GM19025 (cell line): ENCODE results near the gene HSFX1.
A peak's percentile ranks its signal among the peaks of the same experiment; 100 is the strongest.
"Not testable (repeated sequence)": the region's sequence is repeated elsewhere in the genome, so short reads cannot be mapped to it uniquely, and the experiment has no call there.

ENCODE experiments used
- ATAC-seq: cut with Tn5 transposase; IDR thresholded peaks from one replicate; pipeline ENCODE4 v1.9.1; 2021; ENCODE audit warnings: mild to moderate bottlenecking, low read depth, moderate library complexity; ENCODE audit not compliant: unreplicated experiment

HSFX1 gene, protein sequence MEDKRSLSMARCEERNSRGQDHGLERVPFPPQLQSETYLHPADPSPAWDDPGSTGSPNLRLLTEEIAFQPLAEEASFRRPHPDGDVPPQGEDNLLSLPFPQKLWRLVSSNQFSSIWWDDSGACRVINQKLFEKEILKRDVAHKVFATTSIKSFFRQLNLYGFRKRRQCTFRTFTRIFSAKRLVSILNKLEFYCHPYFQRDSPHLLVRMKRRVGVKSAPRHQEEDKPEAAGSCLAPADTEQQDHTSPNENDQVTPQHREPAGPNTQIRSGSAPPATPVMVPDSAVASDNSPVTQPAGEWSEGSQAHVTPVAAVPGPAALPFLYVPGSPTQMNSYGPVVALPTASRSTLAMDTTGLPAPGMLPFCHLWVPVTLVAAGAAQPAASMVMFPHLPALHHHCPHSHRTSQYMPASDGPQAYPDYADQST

DNA sequence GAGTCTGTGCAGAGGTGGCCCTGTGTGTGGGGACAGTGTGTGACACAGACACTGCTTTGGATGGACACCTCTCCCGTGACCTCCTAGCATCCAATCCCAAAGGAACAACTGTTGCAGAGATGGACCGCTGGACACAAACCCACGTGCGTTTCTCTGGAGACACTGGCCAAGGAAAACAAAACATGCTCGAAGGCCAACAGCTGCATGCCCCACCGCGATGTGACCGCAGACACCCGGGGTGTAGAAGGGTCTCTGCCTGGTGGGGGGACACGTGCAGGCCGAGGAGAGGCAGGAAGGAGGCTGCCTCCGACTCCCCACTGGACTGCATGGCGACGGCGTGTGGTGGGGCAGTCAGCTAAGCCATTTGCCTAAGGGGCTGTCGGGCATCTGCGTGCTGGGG lies at the start of gene HSFX1:
Gene HSFX1, plus strand, starts transcription at position 301 of the 400 bp plus-strand sequence. CDS start 614 bp downstream, outside the sequence.
- not testable (repeated sequence) for ATAC-seq

DNA sequence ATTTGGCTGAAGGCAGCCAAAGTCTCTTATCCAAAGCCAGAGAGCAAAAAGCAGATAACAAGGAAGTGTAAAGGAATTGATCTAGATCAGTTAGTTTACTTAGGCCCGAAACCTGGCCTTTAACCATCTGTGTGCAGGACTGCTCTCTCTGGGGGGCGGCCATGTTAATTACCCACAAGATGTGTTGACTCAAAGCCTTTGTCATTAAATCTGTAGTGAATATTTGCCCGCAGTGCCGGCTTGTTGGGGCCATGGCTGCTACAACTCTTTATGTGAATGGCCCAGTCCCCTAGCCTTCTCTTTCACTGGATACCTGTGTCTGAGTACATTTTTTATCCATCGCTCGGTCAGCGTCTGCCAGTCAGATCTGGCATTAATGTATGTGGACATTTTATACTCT lies 46.6 kb upstream of the HSFX1 start:
- ATAC-seq, result not testable (repeated sequence)

DNA sequence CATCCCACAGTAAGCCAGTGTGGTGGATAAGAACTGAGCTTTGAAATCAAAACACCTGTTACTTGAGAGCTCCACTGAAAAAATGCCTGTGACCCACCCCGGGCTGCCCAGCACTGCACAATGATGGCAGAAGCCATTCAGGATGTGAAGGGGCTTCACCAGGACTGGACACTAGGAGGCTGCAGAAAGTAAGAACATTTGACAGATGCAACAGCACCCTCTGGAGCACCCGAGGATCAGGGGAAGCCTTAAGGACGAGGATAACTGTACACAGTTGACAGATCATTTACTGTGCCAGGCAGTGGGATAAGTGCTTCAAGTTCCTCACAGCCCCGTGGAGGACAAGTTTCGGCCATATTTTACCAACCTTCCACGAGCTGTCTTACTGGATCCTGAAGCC lies 31.6 kb upstream of the HSFX1 start:
- not testable (repeated sequence) for ATAC-seq

DNA sequence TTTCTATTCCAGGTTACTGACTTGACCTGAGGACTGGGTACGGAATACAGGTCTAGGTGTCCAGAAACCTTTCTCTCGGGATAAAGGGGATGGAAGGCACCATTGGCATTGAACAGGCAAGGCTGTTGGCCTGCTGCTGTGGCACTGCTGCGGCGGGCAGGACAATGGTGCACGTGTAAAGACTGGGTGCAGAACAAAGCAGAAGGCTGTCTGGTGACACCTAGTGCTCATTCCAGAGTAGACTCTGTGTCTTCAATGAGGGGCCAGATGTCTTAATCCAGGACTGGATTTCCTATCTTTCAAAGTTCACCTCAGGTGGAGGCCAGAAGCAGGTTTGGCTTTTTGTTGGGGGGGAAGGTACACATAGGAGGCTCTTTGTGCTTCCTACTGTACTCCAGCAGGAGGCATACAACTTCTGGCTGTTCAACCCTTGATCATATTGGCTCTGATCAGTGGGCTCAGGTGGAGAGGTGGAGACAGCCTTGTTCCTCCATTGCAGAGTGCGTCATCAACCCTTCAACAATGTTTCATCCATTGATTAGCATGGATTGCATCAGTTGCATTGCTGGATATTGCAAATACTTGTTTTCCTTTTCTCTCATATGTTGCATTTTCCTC lies 27.4 kb upstream of the HSFX1 start:
- ATAC-seq, result not testable (repeated sequence)

DNA sequence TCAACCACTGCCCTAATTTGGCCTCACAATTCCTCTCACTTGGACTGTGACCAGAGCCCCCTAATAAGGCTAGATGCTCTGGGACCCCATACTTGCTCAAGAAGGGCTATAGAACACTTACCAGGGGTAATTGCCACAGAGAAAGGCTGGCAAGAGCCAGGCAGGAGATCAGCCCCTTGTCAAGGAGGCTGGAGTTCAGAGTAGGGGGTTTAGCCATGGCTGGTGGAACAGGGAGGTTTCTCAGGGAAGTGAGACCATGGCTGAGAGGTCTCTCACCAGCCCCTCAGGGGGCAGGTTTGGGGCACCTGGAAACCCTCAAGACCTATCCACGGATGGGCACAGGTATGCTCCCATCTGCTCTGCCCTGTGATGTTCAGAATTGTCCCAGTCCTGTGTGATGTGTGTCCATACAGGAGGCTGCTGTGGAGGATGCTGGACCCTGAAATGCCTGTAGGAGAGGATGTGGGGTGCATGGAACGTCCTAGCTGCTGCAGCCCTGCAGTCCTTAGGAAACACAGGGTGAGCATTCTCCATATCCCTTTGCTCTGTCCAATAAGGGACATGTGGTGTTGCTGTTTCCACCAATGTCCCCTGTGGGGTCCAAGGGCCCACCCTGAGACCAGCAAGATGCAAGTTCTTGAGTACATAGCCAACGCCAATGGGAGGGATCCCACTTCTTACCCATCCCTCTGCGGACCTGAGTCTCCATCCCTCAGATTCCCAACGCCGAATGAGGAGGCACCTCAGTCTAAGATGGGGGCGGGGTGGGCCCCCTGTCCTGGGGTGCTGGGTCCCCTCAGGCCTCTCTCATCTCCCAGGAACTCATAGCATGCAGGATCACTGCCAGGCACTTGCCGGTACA lies 16.4 kb upstream of the HSFX1 start:
- ATAC-seq, result no peak

DNA sequence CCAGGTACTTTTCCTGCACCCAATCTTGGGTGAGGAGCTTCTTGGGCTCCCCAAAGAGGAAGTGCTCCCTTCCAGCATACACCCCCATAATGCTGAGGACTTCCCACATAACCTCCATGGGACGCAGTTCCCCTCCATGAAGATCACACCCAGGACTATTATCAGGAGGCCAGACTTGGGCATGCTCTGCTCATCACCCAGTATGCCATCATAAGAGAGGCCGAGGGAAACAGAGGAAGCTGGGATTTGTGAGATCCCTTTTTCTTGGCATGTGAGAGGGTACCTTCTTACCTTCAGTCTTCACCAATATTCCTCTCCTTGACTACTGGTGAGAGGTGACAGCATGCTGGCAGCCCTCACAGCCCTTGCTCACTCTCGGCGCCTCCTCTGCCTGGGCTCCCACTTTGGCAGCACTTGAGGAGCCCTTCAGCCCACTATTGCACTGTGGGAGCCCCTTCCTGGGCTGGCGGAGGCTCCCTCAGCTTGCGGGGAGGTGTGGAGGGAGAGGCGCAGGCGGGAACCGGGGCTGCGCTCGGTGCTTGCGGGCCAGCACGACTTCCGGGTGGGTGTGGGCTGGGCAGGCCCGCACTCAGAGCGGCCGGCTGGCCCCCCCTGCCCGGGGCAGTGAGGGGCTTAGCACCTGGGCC lies 15.7 kb upstream of the HSFX1 start:
- ATAC-seq, result no peak

DNA sequence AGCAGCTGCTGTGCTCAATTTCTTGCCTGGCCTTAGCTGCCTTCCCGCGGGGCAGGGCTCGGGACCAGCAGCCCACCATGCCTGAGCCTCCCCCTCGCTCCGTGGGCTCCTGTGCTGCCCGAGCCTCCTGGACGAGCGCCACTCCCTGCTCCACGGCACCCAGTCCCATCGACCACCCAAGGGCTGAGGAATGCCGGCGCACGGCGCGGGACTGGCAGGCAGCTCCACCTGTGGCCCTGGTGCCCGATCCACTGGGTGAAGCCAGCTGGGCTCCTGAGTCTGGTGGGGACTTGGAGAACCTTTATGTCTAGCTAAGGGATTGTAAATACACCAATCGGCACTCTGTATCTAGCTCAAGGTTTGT lies 15.2 kb upstream of the HSFX1 start:
- not testable (repeated sequence) for ATAC-seq

DNA sequence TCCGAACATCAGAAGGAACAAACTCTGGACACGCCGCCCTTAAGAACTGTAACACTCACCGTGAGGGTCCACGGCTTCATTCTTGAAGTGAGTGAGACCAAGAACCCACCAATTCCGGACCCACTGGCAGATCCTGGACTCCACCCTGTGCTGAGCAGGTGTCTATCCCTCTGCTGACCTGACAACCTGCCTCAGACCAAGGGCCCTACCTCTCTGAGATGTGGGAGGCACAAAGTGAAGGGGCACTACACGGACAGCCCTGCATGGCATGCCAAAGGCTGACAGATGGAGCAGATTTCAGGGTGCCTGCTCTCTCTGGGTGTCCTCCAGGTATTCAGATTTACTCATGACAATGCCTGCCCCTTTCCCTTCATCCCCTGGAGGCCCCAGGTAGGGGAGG lies 14.0 kb upstream of the HSFX1 start:
- no peak for ATAC-seq

DNA sequence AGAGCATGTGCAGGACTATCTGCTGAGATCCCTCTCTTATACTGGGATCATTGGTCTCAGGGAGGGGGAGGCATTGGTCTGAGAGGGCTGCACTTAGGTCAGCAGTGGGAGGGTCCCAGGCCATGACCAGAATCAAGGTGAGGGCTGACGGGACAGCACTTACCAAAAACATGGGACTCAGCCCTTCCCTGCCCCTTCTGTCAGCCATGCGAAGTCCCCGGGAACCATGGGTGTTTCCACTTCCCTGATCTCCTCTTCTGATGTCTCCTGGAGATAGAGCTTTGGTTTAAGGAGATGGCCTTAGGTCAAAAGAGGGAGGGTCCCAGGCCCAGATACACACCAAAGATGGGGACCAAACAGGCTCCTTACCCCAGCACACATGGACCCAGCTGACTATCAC lies 12.9 kb upstream of the HSFX1 start:
- ATAC-seq, result no peak

DNA sequence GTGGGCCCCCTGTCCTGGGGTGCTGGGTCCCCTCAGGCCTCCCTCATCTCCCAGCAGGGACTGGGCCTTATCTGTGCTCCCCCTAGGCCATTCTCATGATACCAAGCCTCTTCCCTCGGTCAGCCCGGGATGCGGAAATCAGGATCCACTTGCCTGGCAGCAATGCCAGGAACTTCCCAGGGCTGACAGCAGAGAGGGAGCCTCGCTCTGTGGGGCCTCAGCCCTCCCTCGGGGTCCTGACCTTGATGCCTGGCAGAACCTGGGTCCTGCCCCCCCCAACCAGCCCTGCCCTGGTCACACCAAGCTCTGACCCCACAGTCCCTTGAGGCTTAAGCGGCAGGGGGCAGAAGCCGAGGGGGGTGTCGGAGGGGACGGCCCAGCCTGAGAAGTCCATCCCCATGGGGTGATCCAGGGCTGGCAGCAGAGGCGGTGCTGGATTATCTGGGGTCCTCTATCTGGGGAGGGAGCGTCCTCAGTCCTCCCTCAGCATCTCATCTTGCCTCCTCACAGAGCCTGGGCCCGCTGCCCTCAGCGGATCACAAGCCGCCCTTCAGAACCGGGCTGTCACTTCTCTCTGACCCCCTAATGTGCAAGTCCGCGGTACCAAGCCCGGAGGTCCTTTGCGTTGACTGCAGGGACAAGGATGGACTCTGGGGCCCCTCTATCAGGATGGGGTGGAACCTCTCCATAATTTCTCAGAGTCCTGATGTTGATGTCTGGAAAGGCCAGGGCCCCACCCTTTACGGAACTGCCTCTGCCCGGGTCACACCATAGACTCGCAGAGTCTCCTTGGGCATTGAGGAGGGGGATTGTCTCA lies 11.8 kb upstream of the HSFX1 start:
- not testable (repeated sequence) for ATAC-seq

DNA sequence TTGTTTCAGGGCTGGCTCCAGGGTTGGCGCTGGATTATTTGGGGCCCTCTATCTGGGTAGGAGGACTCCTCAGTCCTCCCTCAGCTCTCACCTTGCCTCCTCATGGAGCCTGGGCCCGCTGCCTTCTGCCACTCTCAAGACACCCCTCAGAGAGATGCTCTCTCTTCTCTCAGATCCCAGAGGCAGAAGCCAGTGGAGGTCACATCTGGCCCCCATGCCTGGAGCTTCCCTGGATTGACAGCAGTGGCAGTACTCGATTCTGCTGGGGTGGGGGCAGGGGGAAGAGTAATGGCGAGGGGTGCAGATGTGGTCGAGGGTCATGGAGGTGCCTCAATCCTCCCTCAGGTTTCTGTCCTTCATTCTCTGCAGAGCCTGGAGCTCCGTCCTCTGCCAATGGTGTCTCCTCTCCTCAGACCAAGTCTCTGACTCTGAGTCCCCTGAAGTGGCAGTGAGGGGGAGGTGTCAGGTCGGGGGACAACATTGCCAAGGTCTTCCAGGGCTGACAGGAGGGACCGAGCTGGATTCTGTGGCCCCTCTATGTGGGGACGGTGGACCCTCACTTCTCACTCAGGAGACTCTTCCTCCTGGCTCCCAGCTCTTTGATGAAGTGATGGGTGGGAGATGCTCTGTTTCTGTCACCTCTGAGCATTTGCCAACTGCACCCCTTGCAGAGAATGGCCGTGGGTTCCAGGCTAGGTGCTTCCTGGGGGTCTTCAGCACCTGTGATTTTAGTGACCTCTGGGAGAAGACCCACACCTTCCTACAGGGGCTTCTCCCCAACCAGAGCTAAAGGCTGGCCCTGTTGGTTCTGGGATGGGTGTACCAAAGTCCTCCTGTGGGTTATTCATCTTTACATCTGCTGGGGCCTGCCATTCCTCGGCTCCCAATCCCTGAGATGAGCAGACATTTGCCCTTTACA lies 10.9 kb upstream of the HSFX1 start:
- ATAC-seq, result no peak

DNA sequence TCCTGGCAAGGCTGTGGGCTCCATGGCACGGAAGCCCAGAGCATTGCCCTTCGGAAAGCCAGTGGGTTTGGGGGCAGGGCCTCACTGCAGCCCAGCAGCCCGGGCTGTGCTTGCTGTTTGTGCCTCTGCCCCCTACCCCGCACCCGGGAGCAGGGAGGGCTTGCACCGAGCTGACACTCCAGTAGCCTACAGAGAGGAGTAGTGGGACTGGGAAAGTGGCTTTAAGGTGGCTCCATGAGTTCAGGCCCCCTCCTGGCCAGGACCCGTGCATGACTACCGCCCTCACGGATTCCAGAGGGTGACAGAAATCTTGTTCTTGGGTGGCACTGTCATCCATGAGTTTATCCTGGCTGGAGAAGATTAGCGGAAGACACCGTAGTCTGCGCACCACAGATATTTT lies 3.5 kb upstream of the HSFX1 start:
- not testable (repeated sequence) for ATAC-seq

DNA sequence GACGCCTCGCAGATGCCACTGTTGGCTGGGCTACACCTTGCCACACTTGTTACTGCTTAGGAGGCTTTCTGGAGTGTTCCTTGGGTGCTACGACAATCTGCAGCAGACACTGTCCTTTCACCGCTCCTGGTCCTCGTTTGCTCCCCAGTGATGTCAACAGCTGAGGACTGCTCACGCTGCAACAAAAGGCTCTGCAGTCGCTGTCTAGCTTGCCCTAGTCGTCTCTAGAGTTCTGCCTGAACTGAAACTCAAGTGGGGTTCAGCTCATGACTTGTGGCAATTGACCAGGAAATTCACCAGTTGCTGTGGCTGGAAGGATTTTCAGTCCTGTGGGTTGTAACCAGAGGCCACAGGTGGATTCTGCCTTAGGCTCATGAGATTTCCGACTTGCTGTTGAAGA lies 842 bp upstream of the HSFX1 start:
- ATAC-seq, result not testable (repeated sequence)

DNA sequence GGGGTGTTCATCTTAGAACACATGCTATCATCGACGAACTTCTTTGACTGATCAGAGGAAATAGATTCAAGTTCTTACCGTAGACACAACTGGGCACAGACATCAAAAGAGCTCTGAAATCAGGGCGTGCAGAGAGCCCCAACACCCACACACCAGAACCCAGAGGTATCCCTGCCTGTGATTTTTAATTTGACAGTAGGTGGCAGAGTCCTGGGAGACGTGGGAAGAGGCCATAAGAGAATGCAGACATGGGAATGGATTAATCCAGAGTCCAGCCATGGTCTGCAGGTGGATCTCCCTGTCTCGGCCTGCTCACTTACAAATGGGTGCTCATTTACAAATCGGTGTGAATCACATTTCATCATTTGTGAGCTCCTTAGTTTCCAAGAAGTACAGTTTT lies 4.1 kb downstream of the HSFX1 start:
- ATAC-seq, result not testable (repeated sequence)

DNA sequence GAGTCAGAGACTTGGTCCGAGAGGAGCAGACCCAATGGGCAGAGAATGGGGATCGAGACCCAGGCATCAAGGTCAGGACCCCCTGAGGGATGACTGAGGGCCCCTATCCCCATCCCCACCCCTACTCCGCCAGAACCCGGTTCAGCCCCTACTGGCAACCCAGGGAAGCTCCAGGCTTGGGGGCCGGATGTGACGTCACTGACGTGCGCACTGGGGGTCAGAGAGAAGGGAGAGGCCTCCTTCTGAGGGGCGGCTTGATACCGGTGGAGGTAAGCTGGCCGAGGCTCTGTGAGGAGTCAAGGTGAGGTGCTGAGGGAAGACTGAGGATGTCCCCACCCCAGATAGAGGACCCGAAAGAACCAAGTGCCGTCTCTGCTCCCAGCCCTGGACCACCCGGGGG lies 7.9 kb downstream of the HSFX1 start, which contains the start of gene MAGEA9:
Gene MAGEA9, plus strand, starts transcription at position 204 of the 400 bp plus-strand sequence. CDS start 4,281 bp downstream, outside the sequence.
- not testable (repeated sequence) for ATAC-seq

DNA sequence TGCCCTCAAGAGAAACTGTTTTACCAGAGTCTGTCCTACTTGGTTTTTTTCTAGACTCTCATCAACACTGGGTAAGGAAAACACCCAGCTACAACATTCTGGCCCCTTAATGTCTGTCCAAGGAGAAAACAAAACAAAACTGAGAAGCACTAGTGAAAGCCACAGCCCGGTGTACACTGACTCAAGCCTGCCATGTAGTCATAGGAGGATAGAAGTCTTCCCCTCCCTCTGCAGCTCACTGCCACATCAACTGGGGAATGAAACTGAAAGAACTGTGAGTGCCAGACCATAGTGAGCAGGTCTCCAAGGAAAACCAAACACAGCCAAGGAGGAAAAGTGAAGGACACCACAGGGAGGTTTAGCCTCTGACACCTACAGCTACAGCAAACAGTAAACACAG lies 21.7 kb downstream of the HSFX1 start:
- ATAC-seq, result peak; percentile 98

DNA sequence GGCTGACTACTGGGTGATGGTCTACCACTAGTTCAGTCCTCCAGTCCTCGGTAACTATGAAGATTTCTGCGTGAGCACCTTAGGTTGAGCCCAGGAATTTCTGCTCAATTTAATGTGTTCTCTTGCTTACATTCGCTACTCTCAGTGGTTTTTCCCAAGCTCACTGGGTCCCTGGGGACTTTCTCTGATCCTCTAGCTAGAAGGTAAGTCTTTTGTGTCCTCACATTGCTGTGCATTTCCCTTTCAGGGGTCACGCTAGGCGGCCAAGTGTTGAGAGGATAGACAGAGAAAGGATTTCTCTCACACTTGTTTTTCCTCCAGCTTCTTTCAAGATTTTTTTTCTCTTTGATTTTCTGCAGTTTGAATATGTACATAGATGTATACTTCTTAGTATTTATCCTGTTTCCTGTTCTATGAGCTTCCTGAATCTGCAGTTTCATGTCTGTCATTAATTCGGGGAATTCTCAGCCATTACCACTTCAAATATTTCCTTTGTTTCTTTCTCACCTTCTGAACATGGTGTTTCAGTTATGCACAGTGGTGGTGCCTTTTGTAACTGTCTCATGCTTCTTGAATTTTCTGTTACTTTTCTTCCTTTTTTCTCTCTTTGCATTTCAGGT lies 25.3 kb downstream of the HSFX1 start:
- ATAC-seq, result no peak

DNA sequence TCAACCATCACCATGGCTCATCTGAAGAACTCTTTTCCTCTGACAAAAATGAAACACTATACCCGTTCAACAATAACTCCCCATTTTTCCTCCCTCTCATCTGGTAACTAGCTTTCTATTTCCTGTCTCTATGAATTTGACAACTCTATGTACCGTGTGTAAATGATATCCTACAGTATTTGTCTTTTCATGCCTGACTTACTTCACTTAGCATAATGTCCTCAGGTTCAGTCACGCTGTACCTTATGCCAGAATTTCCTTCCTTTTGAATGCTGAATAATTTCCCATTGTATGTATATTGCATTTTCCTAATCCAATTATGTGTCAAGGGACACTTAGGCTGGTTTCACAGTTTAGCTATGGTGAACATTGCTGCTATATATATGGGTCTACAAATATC lies 26.1 kb downstream of the HSFX1 start:
- ATAC-seq, result no peak
